ENCODE data around the gene BAMBI. TPM values are rescaled to one million over a fixed set of nuclear protein-coding genes. Genes with fewer than 3 reads are reported as not detected.

The BAMBI gene
- total RNA-seq, 2 donors from 2014 or later = 9.1 to 26.0 TPM

DNA sequence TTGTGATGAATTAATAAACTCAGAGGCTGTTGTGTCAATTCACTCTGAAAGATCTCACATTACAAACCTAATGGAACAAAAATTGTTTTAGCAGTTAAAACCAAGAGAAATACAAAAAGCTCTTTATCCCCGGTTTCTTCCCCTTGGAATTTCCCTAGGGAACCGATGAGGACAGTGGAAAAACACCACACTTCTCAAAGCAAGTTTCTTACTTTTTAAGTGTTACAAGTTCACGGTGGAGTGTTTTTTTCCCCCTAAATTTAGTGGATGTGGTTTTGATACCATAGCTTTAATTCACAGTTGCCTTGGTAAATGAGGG is 10.3 kb downstream of the BAMBI start:
- no peak for TF ChIP-seq POLR2A (IDR thresholded peaks at IDR 0.05)
- TF ChIP-seq, protein P1, sequence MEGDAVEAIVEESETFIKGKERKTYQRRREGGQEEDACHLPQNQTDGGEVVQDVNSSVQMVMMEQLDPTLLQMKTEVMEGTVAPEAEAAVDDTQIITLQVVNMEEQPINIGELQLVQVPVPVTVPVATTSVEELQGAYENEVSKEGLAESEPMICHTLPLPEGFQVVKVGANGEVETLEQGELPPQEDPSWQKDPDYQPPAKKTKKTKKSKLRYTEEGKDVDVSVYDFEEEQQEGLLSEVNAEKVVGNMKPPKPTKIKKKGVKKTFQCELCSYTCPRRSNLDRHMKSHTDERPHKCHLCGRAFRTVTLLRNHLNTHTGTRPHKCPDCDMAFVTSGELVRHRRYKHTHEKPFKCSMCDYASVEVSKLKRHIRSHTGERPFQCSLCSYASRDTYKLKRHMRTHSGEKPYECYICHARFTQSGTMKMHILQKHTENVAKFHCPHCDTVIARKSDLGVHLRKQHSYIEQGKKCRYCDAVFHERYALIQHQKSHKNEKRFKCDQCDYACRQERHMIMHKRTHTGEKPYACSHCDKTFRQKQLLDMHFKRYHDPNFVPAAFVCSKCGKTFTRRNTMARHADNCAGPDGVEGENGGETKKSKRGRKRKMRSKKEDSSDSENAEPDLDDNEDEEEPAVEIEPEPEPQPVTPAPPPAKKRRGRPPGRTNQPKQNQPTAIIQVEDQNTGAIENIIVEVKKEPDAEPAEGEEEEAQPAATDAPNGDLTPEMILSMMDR (IDR thresholded peaks at IDR 0.05) = no peak
- H3K27me3 ChIP-seq = no peaks in the 10 kb centered on the region

DNA sequence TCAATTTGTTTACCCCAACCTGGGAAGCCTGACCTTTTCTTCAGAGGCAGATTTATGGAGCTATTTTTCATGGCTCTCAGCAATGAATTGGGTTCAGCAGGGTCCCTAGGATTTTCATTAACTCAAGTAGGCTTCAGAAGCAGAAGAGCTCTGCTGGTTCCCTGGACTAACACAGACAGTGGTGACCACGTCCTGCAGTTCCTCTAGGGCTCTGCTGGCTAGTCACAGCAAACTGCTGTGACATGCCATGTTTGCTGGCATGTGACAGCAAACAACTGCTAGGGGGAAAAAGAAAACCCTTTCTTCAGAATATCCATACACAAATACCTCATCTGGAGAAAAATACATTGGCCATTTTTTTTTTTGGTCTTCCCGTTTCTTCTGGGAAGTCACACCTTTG is 13.2 kb downstream of the BAMBI start:
- intact Hi-C loops (cut with DNase I) = no loop called here
- H3K4me3 ChIP-seq = no peak overlapping the region
- 60 to 65% methylated on average over 2 of the region's 2 CpGs for WGBS, 2 donors
- H3K27ac ChIP-seq = no peak overlapping the region
- no peak for ATAC-seq
- H3K36me3 ChIP-seq (replicated peaks in 1 of 2; ENCODE audit: insufficient read depth in 1 of 2, low read depth in 2 of 2) = no peaks in the 10 kb centered on the region
- no peak for DNase-seq
- no peaks in the 10 kb centered on the region for H3K4me1 ChIP-seq
- TF ChIP-seq, protein P1 (IDR thresholded peaks at IDR 0.05) = no peak
- no peak for TF ChIP-seq POLR2A (IDR thresholded peaks at IDR 0.05)
- no peaks in the 10 kb centered on the region for H3K9me3 ChIP-seq
- H3K27me3 ChIP-seq = no peaks in the 10 kb centered on the region

More for the DNA sequence above, 10.3 kb downstream of the BAMBI start:
- no peak for ATAC-seq
- Histone ChIP-seq H3K36me3 (replicated peaks in 1 of 2; ENCODE audit: insufficient read depth in 1 of 2, low read depth in 2 of 2) (no peaks in the 10 kb centered on the region), H3K4me1 (no peaks in the 10 kb centered on the region), H3K9me3 (no peaks in the 10 kb centered on the region), H3K27ac (peak overlapping the region in 2 of 4 donors; percentile 18 to 44), H3K4me3 (no peak overlapping the region)
- DNase-seq = no peak
- intact Hi-C loops (cut with DNase I) = no loop called here
- 73 to 76% methylated on average over 3 of the region's 3 CpGs for WGBS, 2 donors

DNA sequence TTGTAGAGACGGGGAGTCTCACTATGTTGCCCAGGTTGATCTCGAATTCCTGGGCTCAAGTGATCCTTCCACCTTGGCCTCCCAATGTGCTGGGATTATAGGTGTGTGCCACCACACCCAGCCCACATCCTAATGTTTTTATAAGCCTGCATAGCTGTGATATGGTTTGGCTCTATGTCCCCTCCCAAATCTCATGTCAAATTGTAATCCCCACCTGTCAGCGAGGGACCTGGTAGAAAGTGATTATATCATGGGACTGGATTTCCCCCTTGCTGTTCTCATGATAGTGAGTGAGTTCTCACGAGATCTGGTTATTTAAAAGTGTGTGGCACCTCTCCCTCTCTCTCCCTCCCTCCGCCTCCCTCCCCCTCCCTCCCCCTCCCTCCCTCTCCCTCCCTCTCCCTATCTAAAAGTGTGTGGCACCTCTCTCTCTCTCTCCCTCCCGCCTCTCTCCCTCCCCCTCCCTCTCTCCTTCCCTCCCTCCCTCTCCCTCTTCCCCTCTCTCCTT is 13.9 kb downstream of the BAMBI start:
- H3K36me3 ChIP-seq (replicated peaks in 1 of 2; ENCODE audit: insufficient read depth in 1 of 2, low read depth in 2 of 2) = no peaks in the 10 kb centered on the region
- intact Hi-C loops (cut with DNase I) = no loop called here
- H3K4me3 ChIP-seq = no peak overlapping the region
- no peaks in the 10 kb centered on the region for H3K4me1 ChIP-seq
- H3K27me3 ChIP-seq = no peaks in the 10 kb centered on the region
- no peak for ATAC-seq
- H3K9me3 ChIP-seq = no peaks in the 10 kb centered on the region
- no peak for DNase-seq
- no peak overlapping the region for H3K27ac ChIP-seq
- WGBS, 2 donors = 72 to 78% methylated on average over 4 to 5 of the region's 6 CpGs
- TF ChIP-seq POLR2A (IDR thresholded peaks at IDR 0.05) = no peak
- TF ChIP-seq, protein P1 (IDR thresholded peaks at IDR 0.05) = no peak

DNA sequence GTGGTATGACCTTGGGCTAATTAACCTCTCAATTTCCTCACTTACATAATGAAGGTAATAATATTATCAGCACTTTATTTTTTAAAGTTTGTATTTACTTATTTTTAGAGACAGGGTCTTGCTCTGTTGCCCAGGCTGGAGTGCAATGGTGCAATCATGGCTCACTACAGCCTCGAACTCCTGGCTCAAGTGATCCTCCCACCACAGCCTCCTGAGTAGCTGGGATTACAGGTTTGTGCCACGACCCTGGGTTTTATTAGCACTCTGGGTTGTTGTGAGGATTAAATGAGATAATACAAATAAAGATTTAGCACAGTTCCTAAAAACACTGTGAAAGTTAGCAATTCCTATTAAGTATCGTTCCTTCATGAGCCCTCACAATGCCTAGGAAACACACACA is 14.7 kb downstream of the BAMBI start:
- H3K27ac ChIP-seq = no peak overlapping the region
- no peaks in the 10 kb centered on the region for H3K4me1 ChIP-seq
- no peaks in the 10 kb centered on the region for H3K27me3 ChIP-seq
- no peak overlapping the region for H3K4me3 ChIP-seq
- intact Hi-C loops (cut with DNase I) = no loop called here
- H3K36me3 ChIP-seq (replicated peaks in 1 of 2; ENCODE audit: insufficient read depth in 1 of 2, low read depth in 2 of 2) = no peaks in the 10 kb centered on the region
- no peaks in the 10 kb centered on the region for H3K9me3 ChIP-seq
- ATAC-seq (no peak), DNase-seq (no peak)
- TF ChIP-seq POLR2A (IDR thresholded peaks at IDR 0.05) = no peak
- TF ChIP-seq, protein P1 (IDR thresholded peaks at IDR 0.05) = no peak
- 75 to 84% methylated on average over 3 of the region's 3 CpGs for WGBS, 2 donors

DNA sequence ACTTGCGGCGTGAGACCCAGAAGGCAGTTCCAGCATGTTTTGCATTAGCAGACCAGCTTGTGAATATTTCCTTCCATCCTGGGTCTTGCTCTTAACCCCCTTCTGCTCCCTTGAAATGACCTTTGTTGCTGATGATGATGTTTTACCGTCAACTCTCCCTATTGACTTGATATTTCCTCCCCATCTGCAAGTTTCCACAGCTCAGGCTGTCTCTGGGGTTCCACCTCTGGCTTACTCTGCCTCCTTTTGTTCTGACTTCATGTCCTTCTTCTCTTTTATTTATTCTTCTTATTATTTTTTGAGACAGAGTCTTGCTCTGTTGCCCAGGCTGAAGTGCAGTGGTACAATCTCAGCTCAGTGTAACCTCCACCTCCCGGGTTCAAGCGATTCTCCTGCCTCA is 17.2 kb downstream of the BAMBI start:
- no peak overlapping the region for H3K4me3 ChIP-seq
- H3K27ac ChIP-seq = no peak overlapping the region
- ATAC-seq (no peak), DNase-seq (no peak)
- 82 to 92% methylated on average over 5 of the region's 5 CpGs for WGBS, 2 donors
- no peaks in the 10 kb centered on the region for H3K9me3 ChIP-seq
- intact Hi-C loops (cut with DNase I) = no loop called here
- no peaks in the 10 kb centered on the region for H3K4me1 ChIP-seq
- H3K27me3 ChIP-seq = no peaks in the 10 kb centered on the region
- H3K36me3 ChIP-seq (replicated peaks in 1 of 2; ENCODE audit: insufficient read depth in 1 of 2, low read depth in 2 of 2) = no peaks in the 10 kb centered on the region
- TF ChIP-seq, protein P1 (IDR thresholded peaks at IDR 0.05) = no peak
- no peak for TF ChIP-seq POLR2A (IDR thresholded peaks at IDR 0.05)
